GM23338 (cell line): ENCODE results near the gene RUNX1. TPM values are rescaled to one million over a fixed set of nuclear protein-coding genes. Genes with fewer than 3 reads are reported as not detected.

Experiments used
- ATAC-seq: fragments of 200-7000 bp; cut with Tn5 transposase; 3 replicates; pipeline ENCODE4 v1.9.1; 2020
- DNase-seq: peaks from one replicate; pipeline ENCODE4 v3.0.0-alpha.2; 2015; ENCODE audit warnings: low spot score
- H2AFZ ChIP-seq: fragments of 200-600 bp; sonication (generic); 2 replicates; pipeline ENCODE4 v1.8.0; 2016; ENCODE audit warnings: antibody characterized with exemption, mild to moderate bottlenecking, moderate library complexity
- H3F3A ChIP-seq: fragments of 200-600 bp; sonication (generic); replicated peaks from 2 replicates; pipeline ENCODE4 v1.8.0; 2017; ENCODE audit warnings: antibody characterized with exemption, mixed run types, low read depth
- H3K27ac ChIP-seq: fragments of 200-600 bp; sonication (generic); 2 replicates; pipeline ENCODE4 v1.6.1; 2016; ENCODE audit warnings: low read depth
- H3K27me3 ChIP-seq: fragments of 200-600 bp; sonication (generic); 2 replicates; pipeline ENCODE4 v1.8.0; 2016; ENCODE audit warnings: mild to moderate bottlenecking, mixed run types, moderate library complexity; ENCODE audit not compliant: insufficient read depth
- H3K36me3 ChIP-seq: fragments of 200-600 bp; sonication (generic); 2 replicates; pipeline ENCODE4 v1.8.0; 2016; ENCODE audit warnings: mild to moderate bottlenecking; ENCODE audit not compliant: insufficient read depth
- H3K4me1 ChIP-seq: fragments of 200-600 bp; sonication (generic); 2 replicates; pipeline ENCODE4 v1.8.0; 2016; ENCODE audit warnings: mild to moderate bottlenecking, moderate library complexity; ENCODE audit not compliant: insufficient read depth
- H3K4me2 ChIP-seq: fragments of 200-600 bp; sonication (generic); 2 replicates; pipeline ENCODE4 v1.7.1; 2017; ENCODE audit warnings: mixed run types
- H3K4me3 ChIP-seq: fragments of 200-600 bp; sonication (generic); 2 replicates; pipeline ENCODE4 v1.6.1; 2016; ENCODE audit warnings: mixed run types
- H3K79me2 ChIP-seq: fragments of 200-600 bp; sonication (generic); replicated peaks from 2 replicates; pipeline ENCODE4 v1.8.0; 2017; ENCODE audit warnings: mild to moderate bottlenecking; ENCODE audit not compliant: insufficient read depth
- H3K9me2 ChIP-seq: fragments of 200-600 bp; sonication (generic); 2 replicates; pipeline ENCODE4 v1.8.0; 2017; ENCODE audit not compliant: insufficient read depth
- H4K20me1 ChIP-seq: fragments of 200-600 bp; sonication (generic); replicated peaks from 2 replicates; pipeline ENCODE4 v1.8.0; 2017; ENCODE audit warnings: mild to moderate bottlenecking; ENCODE audit not compliant: insufficient read depth
- H3K27ac Mint-ChIP-seq: 2 replicates; pipeline ENCODE4 v1.8.0; 2020; ENCODE audit warnings: inconsistent platforms, mild to moderate bottlenecking, moderate library complexity, mixed read lengths
- H3K27me3 Mint-ChIP-seq: 3 replicates; pipeline ENCODE4 v1.8.0; 2022; ENCODE audit warnings: low read depth, mild to moderate bottlenecking, moderate library complexity, mixed read lengths, inconsistent platforms; ENCODE audit not compliant: insufficient read depth, poor library complexity
- H3K36me3 Mint-ChIP-seq: 3 replicates; pipeline ENCODE4 v1.8.0; 2021; ENCODE audit warnings: low read depth, mild to moderate bottlenecking, inconsistent platforms, moderate library complexity, mixed read lengths
- H3K4me1 Mint-ChIP-seq: 3 replicates; pipeline ENCODE4 v1.8.0; 2020; ENCODE audit warnings: mild to moderate bottlenecking, inconsistent platforms, mixed read lengths
- H3K4me3 Mint-ChIP-seq: 3 replicates; pipeline ENCODE4 v1.8.0; 2021; ENCODE audit warnings: moderate library complexity, mild to moderate bottlenecking, inconsistent platforms, mixed read lengths
- H3K9me3 Mint-ChIP-seq: 3 replicates; pipeline ENCODE4 v1.8.0; 2020; ENCODE audit warnings: moderate library complexity, mild to moderate bottlenecking, inconsistent platforms, mixed read lengths
- CREB1 ChIP-seq: fragments of 250-450 bp; sonication (Bioruptor Pico); IDR thresholded peaks from 2 replicates; pipeline ENCODE4 v1.5.0; 2020; ENCODE audit warnings: low read depth, mild to moderate bottlenecking, moderate library complexity
- CTCF ChIP-seq, 2 experiments: fragments of 200-600 bp in 1 of 2; sonication (generic) in 1 of 2; conservative IDR thresholded peaks; 2 replicates each; pipeline versions ENCODE4 v1.5.1 to v1.6.1; 2016 to 2017; ENCODE audit warnings: antibody characterized with exemption in 2 of 2, low read depth in 2 of 2, mild to moderate bottlenecking in 2 of 2, moderate library complexity in 1 of 2
- ETS1 ChIP-seq: IDR thresholded peaks from 2 replicates; pipeline ENCODE4 v1.6.1; 2016; ENCODE audit warnings: antibody characterized with exemption
- EZH2 ChIP-seq: fragments of 200-600 bp; sonication (generic); IDR thresholded peaks from one replicate; pipeline ENCODE4 v1.8.0; 2017; ENCODE audit warnings: antibody characterized with exemption, mild to moderate bottlenecking, low read depth; ENCODE audit not compliant: unreplicated experiment
- EZH2phosphoT487 ChIP-seq: fragments of 200-600 bp; sonication (generic); IDR thresholded peaks from one replicate; pipeline ENCODE4 v1.8.1; 2018; ENCODE audit warnings: antibody characterized with exemption; ENCODE audit not compliant: unreplicated experiment
- JUNB ChIP-seq: IDR thresholded peaks from one replicate; pipeline ENCODE4 v1.6.1; 2016; ENCODE audit warnings: antibody characterized with exemption; ENCODE audit not compliant: unreplicated experiment
- POLR2AphosphoS5 ChIP-seq: IDR thresholded peaks from 2 replicates; pipeline ENCODE4 v1.6.1; 2016; ENCODE audit warnings: antibody characterized with exemption, low read depth
- REST ChIP-seq: IDR thresholded peaks from one replicate; pipeline ENCODE4 v1.6.1; 2018; ENCODE audit warnings: antibody characterized with exemption; ENCODE audit not compliant: unreplicated experiment
- ZNF114 ChIP-seq: fragments of 250-450 bp; sonication (Bioruptor Pico); IDR thresholded peaks from 2 replicates; pipeline ENCODE4 v1.5.0; 2020; ENCODE audit warnings: mild to moderate bottlenecking, moderate library complexity
- ZNF462 ChIP-seq: fragments of 250-450 bp; sonication (Bioruptor Pico); IDR thresholded peaks from 2 replicates; pipeline ENCODE4 v1.5.0; 2020; ENCODE audit warnings: mild to moderate bottlenecking, moderate library complexity
- polyA plus RNA-seq: library from polyadenylated mRNA; unstranded; fragments of >200 nt; fragmentation: Nextera tagmentation; extraction: Ambion mirVana; gene quantifications from 2 replicates; pipeline ENCODE4 v1.2.1, GENCODE V29; 2016
- total RNA-seq: library from RNA; depleted of rRNA; stranded (reverse); fragments of >200 nt; shearing (Covaris generic); gene quantifications from 2 replicates; pipeline ENCODE4 v1.2.3, GENCODE V29; 2014

Gene RUNX1
- total and polyA plus RNA-seq, 2 experiments from 2014 or later = 0.29 to 1.1 TPM

- DNase-seq (no peak), ATAC-seq (no peak)
- no peaks in the 10 kb centered on the region for H3K27me3 ChIP-seq
- Mint-ChIP-seq H3K27me3 (peaks cover under 1% of the 10 kb centered on the region), H3K4me3 (no peak overlapping the region), H3K36me3 (no peaks in the 10 kb centered on the region), H3K9me3 (no peaks in the 10 kb centered on the region), H3K4me1 (peaks cover 1% of the 10 kb centered on the region; the same call in 1 of the 3 replicates), H3K27ac (no peak overlapping the region)
- no peak overlapping the region for H3K27ac ChIP-seq
- no peaks in the 10 kb centered on the region; the same call in none of the 2 replicates for H3K9me2 ChIP-seq
- no peaks in the 10 kb centered on the region for H3F3A ChIP-seq
- H3K36me3 ChIP-seq = no peaks in the 10 kb centered on the region
- H4K20me1 ChIP-seq = no peaks in the 10 kb centered on the region
- no peaks in the 10 kb centered on the region for H3K4me1 ChIP-seq
- no peak for TF ChIP-seq CREB1
- H3K79me2 ChIP-seq = no peaks in the 10 kb centered on the region
- H2AFZ ChIP-seq = no peak overlapping the region
- no peak overlapping the region for H3K4me2 ChIP-seq
- H3K4me3 ChIP-seq = no peak overlapping the region
Measured at GRCh38 chr21:35011681-35012080, 37.4 kb downstream of the RUNX1 start.

GRCh38 chr21:35010447-35010846 is 38.7 kb downstream of the RUNX1 start:
- H3K27me3 Mint-ChIP-seq = no peaks in the 10 kb centered on the region
- DNase-seq = no peak
- Histone ChIP-seq H3K27ac (no peak overlapping the region), H3K27me3 (no peaks in the 10 kb centered on the region), H3K36me3 (no peaks in the 10 kb centered on the region), H4K20me1 (no peaks in the 10 kb centered on the region), H3K4me3 (no peak overlapping the region), H2AFZ (no peak overlapping the region), H3K4me1 (no peaks in the 10 kb centered on the region), H3K79me2 (no peaks in the 10 kb centered on the region), H3K9me2 (no peaks in the 10 kb centered on the region; the same call in none of the 2 replicates), H3K4me2 (no peak overlapping the region), H3F3A (no peaks in the 10 kb centered on the region)
- H3K9me3 Mint-ChIP-seq = no peaks in the 10 kb centered on the region
- ATAC-seq = no peak
- no peak overlapping the region for H3K4me3 Mint-ChIP-seq
- H3K4me1 Mint-ChIP-seq = no peaks in the 10 kb centered on the region
- no peaks in the 10 kb centered on the region for H3K36me3 Mint-ChIP-seq
- H3K27ac Mint-ChIP-seq = no peak overlapping the region
- TF ChIP-seq REST (no peak), CTCF (conservative IDR thresholded peaks at IDR 0.05; ENCODE audit: low read depth in 2 of 2) (no peak), ZNF462 (CRISPR knock-in tag) (no peak), EZH2phosphoT487 (no peak), ZNF114 (no peak), JUNB (no peak), EZH2 (no peak), ETS1 (no peak), POLR2AphosphoS5 (no peak)
